Measurements from ENCODE around the gene C11orf21.

- TF ChIP-seq CTCF (conservative IDR thresholded peaks at IDR 0.05 in 1 of 2, IDR thresholded peaks at IDR 0.05 in 1 of 2; ENCODE audit: low read depth in 1 of 2, low read length in 2 of 2): no peak
- no peak for TF ChIP-seq EZH2 (IDR thresholded peaks at IDR 0.05; ENCODE audit: low read length, missing control alignments)
Measured at GRCh38 chr11:2313051-2313951, 11.6 kb upstream of the C11orf21 start.
